Upper lobe of left lung (tissue), 4 donors: ENCODE results near the gene DHRS12.

Experiments used
- EP300 ChIP-seq, 4 donors: sonication (generic); formaldehyde crosslinking; IDR thresholded peaks; one replicate each; pipeline ENCODE4 v1.5.1; 2017; ENCODE audit warnings: antibody characterized with exemption in 4 of 4, control low read depth in 2 of 4
- TF ChIP-seq, protein P1 (sequence below), 6 experiments: fragments of 450-650 bp in 4 of 6; fragments of 200-600 bp in 2 of 6; sonication (generic) in 2 of 6; IDR thresholded peaks; one replicate each; pipeline ENCODE4 v1.5.1; 2016 to 2019; ENCODE audit warnings: antibody characterized with exemption in 6 of 6

DNA sequence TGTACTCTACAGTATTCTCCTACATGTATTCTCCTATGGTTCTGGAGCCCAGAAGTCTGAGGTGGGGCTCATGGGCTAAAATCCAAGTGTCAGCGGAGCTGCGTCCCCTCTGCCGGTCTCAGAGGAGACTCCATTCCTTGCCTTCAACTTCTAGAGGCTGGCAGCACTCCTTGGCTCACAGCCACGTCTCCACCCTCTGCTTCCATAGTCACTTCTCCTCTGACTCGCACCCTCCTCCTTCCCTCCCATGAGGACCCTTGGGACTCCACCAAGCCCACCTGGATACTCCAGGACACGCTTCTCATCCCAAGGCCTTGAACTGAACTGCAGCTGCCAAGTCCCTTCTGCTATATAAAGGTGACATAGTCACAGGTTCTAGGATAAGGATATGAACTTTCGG, 27.8 kb downstream of the DHRS12 start:
- TF ChIP-seq, protein P1, sequence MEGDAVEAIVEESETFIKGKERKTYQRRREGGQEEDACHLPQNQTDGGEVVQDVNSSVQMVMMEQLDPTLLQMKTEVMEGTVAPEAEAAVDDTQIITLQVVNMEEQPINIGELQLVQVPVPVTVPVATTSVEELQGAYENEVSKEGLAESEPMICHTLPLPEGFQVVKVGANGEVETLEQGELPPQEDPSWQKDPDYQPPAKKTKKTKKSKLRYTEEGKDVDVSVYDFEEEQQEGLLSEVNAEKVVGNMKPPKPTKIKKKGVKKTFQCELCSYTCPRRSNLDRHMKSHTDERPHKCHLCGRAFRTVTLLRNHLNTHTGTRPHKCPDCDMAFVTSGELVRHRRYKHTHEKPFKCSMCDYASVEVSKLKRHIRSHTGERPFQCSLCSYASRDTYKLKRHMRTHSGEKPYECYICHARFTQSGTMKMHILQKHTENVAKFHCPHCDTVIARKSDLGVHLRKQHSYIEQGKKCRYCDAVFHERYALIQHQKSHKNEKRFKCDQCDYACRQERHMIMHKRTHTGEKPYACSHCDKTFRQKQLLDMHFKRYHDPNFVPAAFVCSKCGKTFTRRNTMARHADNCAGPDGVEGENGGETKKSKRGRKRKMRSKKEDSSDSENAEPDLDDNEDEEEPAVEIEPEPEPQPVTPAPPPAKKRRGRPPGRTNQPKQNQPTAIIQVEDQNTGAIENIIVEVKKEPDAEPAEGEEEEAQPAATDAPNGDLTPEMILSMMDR (IDR thresholded peaks at IDR 0.05) = no peak
- TF ChIP-seq EP300 (IDR thresholded peaks at IDR 0.05) = no peak
